Measurements from ENCODE around the gene CRISP1.
A peak's percentile ranks its signal among the peaks of the same experiment; 100 is the strongest.

Gene CRISP1

DNA sequence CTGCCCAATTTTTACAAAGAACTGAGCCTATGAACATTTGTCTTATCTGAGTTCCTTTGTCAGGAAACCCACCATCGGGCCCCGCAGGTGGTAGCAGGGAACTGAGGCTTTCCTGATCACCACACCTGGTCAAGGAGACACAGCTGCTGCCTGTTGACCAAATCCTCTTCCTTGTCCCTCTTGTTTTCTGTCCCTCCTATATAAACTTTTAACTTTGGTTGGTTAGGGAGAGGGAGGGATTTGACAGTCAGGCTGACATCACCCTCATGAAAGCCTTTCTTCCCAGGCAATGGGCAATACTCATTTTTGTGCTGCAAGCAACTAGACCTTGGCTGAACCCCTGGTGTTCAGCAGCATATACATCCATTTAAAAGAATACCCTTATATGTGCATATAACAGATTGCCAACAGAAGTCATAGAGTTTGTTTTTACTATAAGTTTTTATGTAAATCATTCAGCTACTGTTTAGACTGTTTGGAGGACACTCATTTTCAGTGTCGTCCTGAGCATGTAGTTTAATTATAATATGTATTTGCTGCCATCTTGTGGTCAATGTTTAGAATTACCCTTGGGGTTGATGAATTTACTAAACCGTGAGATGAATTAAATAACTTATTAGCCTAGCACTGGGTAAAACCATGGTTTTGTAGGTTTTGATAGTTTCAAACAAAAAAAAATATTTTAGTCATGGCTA, 17.0 kb downstream of the CRISP1 start:
- no peak overlapping the region for H3K27ac Mint-ChIP-seq
- H3K4me3 Mint-ChIP-seq: no peak overlapping the region
- peaks cover 4% of the 10 kb centered on the region for H3K27me3 Mint-ChIP-seq (ENCODE audit: low read depth, poor library complexity)
- peak; percentile 3 for DNase-seq
- no peaks in the 10 kb centered on the region for H3K36me3 Mint-ChIP-seq (ENCODE audit: low read depth)
- no peaks in the 10 kb centered on the region for H3K9me3 Mint-ChIP-seq
- no peaks in the 10 kb centered on the region for H3K4me1 Mint-ChIP-seq
- TF ChIP-seq, protein P1, sequence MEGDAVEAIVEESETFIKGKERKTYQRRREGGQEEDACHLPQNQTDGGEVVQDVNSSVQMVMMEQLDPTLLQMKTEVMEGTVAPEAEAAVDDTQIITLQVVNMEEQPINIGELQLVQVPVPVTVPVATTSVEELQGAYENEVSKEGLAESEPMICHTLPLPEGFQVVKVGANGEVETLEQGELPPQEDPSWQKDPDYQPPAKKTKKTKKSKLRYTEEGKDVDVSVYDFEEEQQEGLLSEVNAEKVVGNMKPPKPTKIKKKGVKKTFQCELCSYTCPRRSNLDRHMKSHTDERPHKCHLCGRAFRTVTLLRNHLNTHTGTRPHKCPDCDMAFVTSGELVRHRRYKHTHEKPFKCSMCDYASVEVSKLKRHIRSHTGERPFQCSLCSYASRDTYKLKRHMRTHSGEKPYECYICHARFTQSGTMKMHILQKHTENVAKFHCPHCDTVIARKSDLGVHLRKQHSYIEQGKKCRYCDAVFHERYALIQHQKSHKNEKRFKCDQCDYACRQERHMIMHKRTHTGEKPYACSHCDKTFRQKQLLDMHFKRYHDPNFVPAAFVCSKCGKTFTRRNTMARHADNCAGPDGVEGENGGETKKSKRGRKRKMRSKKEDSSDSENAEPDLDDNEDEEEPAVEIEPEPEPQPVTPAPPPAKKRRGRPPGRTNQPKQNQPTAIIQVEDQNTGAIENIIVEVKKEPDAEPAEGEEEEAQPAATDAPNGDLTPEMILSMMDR (IDR thresholded peaks at IDR 0.05): peak; percentile 67

DNA sequence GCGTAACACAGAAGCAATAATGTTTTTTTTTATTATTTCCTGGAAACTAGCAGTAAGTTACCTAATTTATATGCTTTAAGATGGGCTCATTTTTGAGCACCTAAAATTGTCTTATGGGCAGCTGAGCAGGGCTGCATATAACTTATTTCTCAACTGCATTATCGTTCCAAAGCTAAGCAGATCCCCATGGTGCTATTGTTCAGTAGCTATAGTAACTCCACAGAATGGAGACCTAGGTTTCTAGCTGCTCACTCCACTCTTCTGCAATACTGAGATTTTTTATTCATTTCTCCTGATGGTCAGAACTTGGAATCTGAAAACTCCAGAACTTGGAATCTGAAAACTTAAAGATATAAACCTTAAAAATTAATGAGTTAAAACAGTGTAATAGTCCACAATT, 18.7 kb downstream of the CRISP1 start:
- Mint-ChIP-seq H3K36me3 (ENCODE audit: low read depth) (no peaks in the 10 kb centered on the region), H3K27me3 (ENCODE audit: low read depth, poor library complexity) (peaks cover 4% of the 10 kb centered on the region), H3K4me1 (no peaks in the 10 kb centered on the region), H3K9me3 (no peaks in the 10 kb centered on the region), H3K4me3 (no peak overlapping the region), H3K27ac (no peak overlapping the region)
- TF ChIP-seq, protein P1 (IDR thresholded peaks at IDR 0.05): no peak
- no peak for DNase-seq

DNA sequence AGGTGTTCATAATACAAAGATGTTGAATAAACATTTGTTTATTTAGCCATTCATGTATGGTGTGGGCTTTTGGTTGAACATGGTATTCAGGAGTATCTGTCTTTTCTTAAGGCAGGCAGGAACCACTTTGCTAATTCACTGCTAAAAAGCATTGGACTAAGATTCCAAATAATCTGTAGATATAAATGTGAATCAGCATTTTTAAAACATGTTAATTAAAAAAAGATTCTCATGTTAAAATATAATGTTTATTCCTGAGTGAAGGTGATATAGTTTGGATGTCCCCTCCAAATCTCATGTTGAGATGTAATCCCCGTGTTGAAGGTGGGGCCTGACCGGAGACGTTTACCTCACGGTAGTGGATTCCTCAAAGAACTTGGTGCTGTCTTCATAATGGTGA, 19.3 kb downstream of the CRISP1 start:
- H3K27ac Mint-ChIP-seq: no peak overlapping the region
- no peaks in the 10 kb centered on the region for H3K4me1 Mint-ChIP-seq
- H3K36me3 Mint-ChIP-seq (ENCODE audit: low read depth): no peaks in the 10 kb centered on the region
- H3K4me3 Mint-ChIP-seq: no peak overlapping the region
- DNase-seq: no peak
- H3K9me3 Mint-ChIP-seq: no peaks in the 10 kb centered on the region
- peaks cover 4% of the 10 kb centered on the region for H3K27me3 Mint-ChIP-seq (ENCODE audit: low read depth, poor library complexity)
- TF ChIP-seq, protein P1 (IDR thresholded peaks at IDR 0.05): no peak

DNA sequence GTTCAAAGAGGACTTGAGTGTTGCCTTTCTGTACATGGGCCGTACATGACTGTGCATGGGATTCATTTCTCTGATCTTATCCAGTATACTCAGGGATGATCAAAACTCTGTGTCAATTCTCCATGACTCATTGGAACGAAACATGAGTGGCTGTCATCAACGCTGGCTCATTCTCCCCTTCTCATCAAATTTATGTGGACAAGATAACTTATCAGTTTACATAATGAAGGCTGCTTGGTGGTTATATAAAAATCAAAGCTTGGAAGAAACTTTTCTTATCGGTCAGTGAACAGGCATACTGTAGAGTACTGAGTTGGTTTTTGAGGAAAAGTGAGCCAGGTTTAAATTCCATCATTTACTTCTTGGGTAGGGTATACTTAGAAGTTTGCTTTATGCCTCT, 24.9 kb downstream of the CRISP1 start:
- Mint-ChIP-seq H3K4me3 (no peak overlapping the region), H3K27ac (no peak overlapping the region), H3K4me1 (no peaks in the 10 kb centered on the region), H3K36me3 (ENCODE audit: low read depth) (no peaks in the 10 kb centered on the region), H3K27me3 (ENCODE audit: low read depth, poor library complexity) (peaks cover 3% of the 10 kb centered on the region), H3K9me3 (no peaks in the 10 kb centered on the region)
- DNase-seq: no peak
- TF ChIP-seq, protein P1 (IDR thresholded peaks at IDR 0.05): no peak

DNA sequence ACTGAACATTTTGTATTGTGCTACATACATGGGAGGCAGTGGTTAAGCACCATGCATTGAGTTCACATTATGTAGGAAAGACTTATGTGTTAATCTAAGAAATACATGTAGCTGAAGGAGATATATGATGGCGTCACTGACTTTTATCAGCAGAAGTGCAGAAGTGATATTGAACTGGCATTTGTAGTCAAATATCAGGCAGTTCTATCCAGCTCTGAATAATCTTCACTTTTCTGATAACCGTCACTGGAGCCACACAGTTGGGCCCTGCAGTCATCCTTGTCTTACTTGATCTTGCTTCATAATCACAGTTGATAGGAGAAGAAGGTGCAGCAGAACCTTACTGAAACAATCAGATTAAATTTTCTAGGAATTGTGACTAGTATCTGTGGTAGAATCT, 26.4 kb downstream of the CRISP1 start:
- no peak for DNase-seq
- TF ChIP-seq, protein P1 (IDR thresholded peaks at IDR 0.05): no peak
- Mint-ChIP-seq H3K4me3 (no peak overlapping the region), H3K4me1 (no peaks in the 10 kb centered on the region), H3K9me3 (no peaks in the 10 kb centered on the region), H3K36me3 (ENCODE audit: low read depth) (no peaks in the 10 kb centered on the region), H3K27ac (no peak overlapping the region), H3K27me3 (ENCODE audit: low read depth, poor library complexity) (peaks cover 3% of the 10 kb centered on the region)

DNA sequence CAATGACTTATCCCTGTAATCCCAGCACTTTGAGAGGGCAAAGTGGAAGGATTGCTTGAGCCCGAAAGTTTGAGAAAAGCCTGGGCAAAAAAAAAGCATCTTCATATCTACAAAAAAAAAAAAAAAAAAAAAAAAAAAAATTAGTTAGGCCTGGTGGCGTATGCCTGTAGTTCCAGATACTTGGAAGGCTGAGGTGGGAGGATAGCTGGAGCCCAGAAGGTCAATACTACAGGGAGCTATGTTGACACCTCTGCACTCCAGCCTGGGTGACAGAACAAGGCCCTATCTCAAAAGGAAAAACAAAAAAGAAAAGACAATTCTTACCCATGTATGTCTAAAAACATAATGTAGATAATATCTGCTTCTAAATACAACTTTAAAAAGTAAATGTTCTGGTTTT, 27.2 kb downstream of the CRISP1 start:
- no peak overlapping the region for H3K4me3 Mint-ChIP-seq
- peaks cover 3% of the 10 kb centered on the region for H3K27me3 Mint-ChIP-seq (ENCODE audit: low read depth, poor library complexity)
- H3K9me3 Mint-ChIP-seq: no peaks in the 10 kb centered on the region
- H3K27ac Mint-ChIP-seq: no peak overlapping the region
- no peaks in the 10 kb centered on the region for H3K36me3 Mint-ChIP-seq (ENCODE audit: low read depth)
- no peak for DNase-seq
- H3K4me1 Mint-ChIP-seq: no peaks in the 10 kb centered on the region
- TF ChIP-seq, protein P1 (IDR thresholded peaks at IDR 0.05): no peak
